Activated CD8-positive, alpha-beta memory T cell treated with anti-CD3 and anti-CD28 coated beads, Interleukin-2, amount 10 ng/mL, durations not matched to agents 7 days and 5 days (primary cell): ENCODE results near the gene URM1. TPM values are rescaled to one million over a fixed set of nuclear protein-coding genes. Genes with fewer than 3 reads are reported as not detected.

Experiments used
- ATAC-seq: fragments of 150-1000 bp; cut with Tn5 transposase; one replicate; pipeline ENCODE4 v1.10.0; 2021; ENCODE audit warnings: moderate library complexity
- CTCF ChIA-PET: fragments of 350-600 bp; sonication (Branson Sonifier 250); formaldehyde crosslinking; loops from one replicate; lab custom pipeline; 2021; ENCODE audit warnings: antibody characterized with exemption; lab: Charles Lee
- DNase-seq: peaks from one replicate; pipeline ENCODE4 v3.0.0-alpha.2; 2020
- H3K27ac Mint-ChIP-seq: one replicate; pipeline ENCODE4 v1.8.0; 2021; ENCODE audit warnings: mild to moderate bottlenecking, mixed read lengths
- H3K27me3 Mint-ChIP-seq: one replicate; pipeline ENCODE4 v1.8.0; 2021; ENCODE audit warnings: mixed read lengths
- H3K36me3 Mint-ChIP-seq: one replicate; pipeline ENCODE4 v1.8.0; 2021; ENCODE audit warnings: mild to moderate bottlenecking, mixed read lengths
- H3K4me1 Mint-ChIP-seq: one replicate; pipeline ENCODE4 v1.8.0; 2021; ENCODE audit warnings: mixed read lengths
- H3K4me3 Mint-ChIP-seq: one replicate; pipeline ENCODE4 v1.8.0; 2021; ENCODE audit warnings: mild to moderate bottlenecking, moderate library complexity, mixed read lengths
- H3K9me3 Mint-ChIP-seq: one replicate; pipeline ENCODE4 v1.8.0; 2022; ENCODE audit warnings: low read depth, mixed read lengths
- total RNA-seq, 2 experiments: library from RNA; stranded (reverse); gene quantifications; one replicate each; pipeline ENCODE4 v1.2.3, GENCODE V29; 2021

The URM1 gene
- 10 to 100 TPM; 61.4 to 81.0 TPM for total RNA-seq

GRCh38 chr9:128370752-128371629 is at the start of gene URM1:
URM1 (plus strand) TSS chr9:128371374; CDS start chr9:128371381, 7 bp downstream.
- Mint-ChIP-seq H3K27ac (peak within 1 kb of the TSS; percentile 91), H3K9me3 (no peaks in the 10 kb centered on the region), H3K36me3 (peaks cover 8% of the 10 kb centered on the region), H3K4me3 (peak within 1 kb of the TSS; percentile 95), H3K27me3 (no peaks in the 10 kb centered on the region), H3K4me1 (peaks cover 27% of the 10 kb centered on the region)
- ATAC-seq (peak; percentile 97), DNase-seq (peak; percentile 97)
- CTCF ChIA-PET: interaction anchor here (0.7 to 3.7 kb wide), 12 partner anchors 9 to 493 kb away, joined by 3 to 51 read pairs (median 4); partner anchors contain the start of genes CERCAM and SPTAN1

- CTCF ChIA-PET: interaction anchor here (0.5 to 5.3 kb wide), 5 partner anchors 16 to 187 kb away, joined by 3 to 22 read pairs (median 3); partner anchors contain the start of genes GOLGA2 and SWI5
- no peaks in the 10 kb centered on the region for H3K9me3 Mint-ChIP-seq
- ATAC-seq (peak; percentile 5), DNase-seq (no peak)
- no peaks in the 10 kb centered on the region for H3K27me3 Mint-ChIP-seq
- H3K36me3 Mint-ChIP-seq: peaks cover 8% of the 10 kb centered on the region
- peaks cover 29% of the 10 kb centered on the region for H3K4me1 Mint-ChIP-seq
- H3K27ac Mint-ChIP-seq: peak overlapping the region; percentile 94
- peak overlapping the region; percentile 92 for H3K4me3 Mint-ChIP-seq
These were observed 49.2 kb upstream of the URM1 start for GRCh38 chr9:128321879-128322403.

GRCh38 chr9:128322404-128323211 is 48.6 kb upstream of the URM1 start, which contains the start of the genes COQ4 and TRUB2:
COQ4 (plus strand) TSS chr9:128322839; CDS start chr9:128322859, 20 bp downstream.
TRUB2 (minus strand) TSS chr9:128322447; CDS start chr9:128322408, 39 bp downstream.
- ATAC-seq: peak; percentile 88
- H3K36me3 Mint-ChIP-seq: peaks cover 5% of the 10 kb centered on the region
- CTCF ChIA-PET: interaction anchor here (3.9 to 5.3 kb wide), 2 partner anchors 19 to 27 kb away, joined by 10 to 22 read pairs; no protein-coding TSS in a partner anchor

GRCh38 chr9:128323212-128323730 is 47.9 kb upstream of the URM1 start:
- Mint-ChIP-seq H3K27me3 (no peaks in the 10 kb centered on the region), H3K4me3 (peak overlapping the region; percentile 92), H3K36me3 (peaks cover 6% of the 10 kb centered on the region), H3K4me1 (peaks cover 29% of the 10 kb centered on the region), H3K27ac (peak overlapping the region; percentile 79), H3K9me3 (no peaks in the 10 kb centered on the region)
- CTCF ChIA-PET: interaction anchor here (3.9 to 5.3 kb wide), 2 partner anchors 18 to 28 kb away, joined by 10 to 22 read pairs; no protein-coding TSS in a partner anchor
- DNase-seq (no peak), ATAC-seq (peak; percentile 5)

More at GRCh38 chr9:128322404-128323211, 48.6 kb upstream of the URM1 start, which contains the start of the genes COQ4 and TRUB2:
- H3K9me3 Mint-ChIP-seq: no peaks in the 10 kb centered on the region
- H3K4me3 Mint-ChIP-seq: peak within 1 kb of the TSS; percentile 92
- peaks cover 29% of the 10 kb centered on the region for H3K4me1 Mint-ChIP-seq
- DNase-seq: peak; percentile 96
- H3K27ac Mint-ChIP-seq: peak within 1 kb of the TSS; percentile 94
- no peaks in the 10 kb centered on the region for H3K27me3 Mint-ChIP-seq

DNA sequence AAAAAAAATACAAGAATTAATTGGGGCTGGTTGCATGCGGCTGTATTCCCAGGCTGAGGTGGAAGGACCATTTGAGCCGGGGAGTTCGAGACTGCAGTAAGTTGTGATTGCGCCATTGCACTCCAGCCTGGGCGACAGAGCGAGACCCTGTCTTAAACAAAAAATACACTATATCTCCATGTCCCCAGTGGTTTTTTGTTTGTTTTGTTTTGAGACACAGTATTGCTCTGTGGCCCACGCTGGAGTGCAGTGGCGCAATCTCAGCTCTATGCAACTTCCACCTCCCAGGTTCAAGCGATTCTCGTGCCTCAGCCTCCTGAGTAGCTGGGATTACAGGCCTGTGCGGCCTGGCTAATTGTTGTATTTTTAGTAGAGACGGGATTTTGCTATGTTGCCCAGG is 47.4 kb upstream of the URM1 start:
- peaks cover 29% of the 10 kb centered on the region for H3K4me1 Mint-ChIP-seq
- DNase-seq (no peak), ATAC-seq (no peak)
- H3K27me3 Mint-ChIP-seq: no peaks in the 10 kb centered on the region
- no peaks in the 10 kb centered on the region for H3K9me3 Mint-ChIP-seq
- H3K36me3 Mint-ChIP-seq: peaks cover 6% of the 10 kb centered on the region
- CTCF ChIA-PET: interaction anchor here (3.9 to 5.3 kb wide), 2 partner anchors 18 to 28 kb away, joined by 10 to 22 read pairs; no protein-coding TSS in a partner anchor
- peak overlapping the region; percentile 92 for H3K4me3 Mint-ChIP-seq
- peak overlapping the region; percentile 79 for H3K27ac Mint-ChIP-seq

DNA sequence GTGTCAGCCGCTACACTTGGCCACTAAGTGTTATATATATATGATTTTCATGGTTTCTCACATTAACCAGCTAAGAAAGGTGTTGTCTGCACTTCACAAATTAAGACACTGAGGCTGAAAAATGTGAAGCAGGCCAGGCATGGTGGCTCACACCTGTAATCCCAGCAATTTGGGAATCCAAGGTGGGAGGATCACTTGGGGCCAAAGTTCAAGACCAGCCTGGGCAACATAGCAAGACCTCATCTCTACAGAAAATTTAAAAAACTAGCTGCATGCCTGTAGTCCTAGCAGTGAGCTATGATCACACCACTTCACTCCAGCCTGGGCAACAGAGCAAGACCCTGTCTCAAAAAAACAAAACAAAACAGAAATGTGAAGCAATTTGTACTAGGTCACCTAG is 46.8 kb upstream of the URM1 start:
- H3K36me3 Mint-ChIP-seq: peaks cover 6% of the 10 kb centered on the region
- DNase-seq (no peak), ATAC-seq (no peak)
- CTCF ChIA-PET: interaction anchor here (1.3 to 5.3 kb wide), 3 partner anchors 17 to 38 kb away, joined by 5 to 22 read pairs (median 10); no protein-coding TSS in a partner anchor
- no peaks in the 10 kb centered on the region for H3K9me3 Mint-ChIP-seq
- peak overlapping the region; percentile 52 for H3K27ac Mint-ChIP-seq
- peaks cover 29% of the 10 kb centered on the region for H3K4me1 Mint-ChIP-seq
- H3K27me3 Mint-ChIP-seq: no peaks in the 10 kb centered on the region
- H3K4me3 Mint-ChIP-seq: peak overlapping the region; percentile 38

- ATAC-seq (no peak), DNase-seq (no peak)
- peaks cover 29% of the 10 kb centered on the region for H3K4me1 Mint-ChIP-seq
- CTCF ChIA-PET: interaction anchor here (1.3 to 5.3 kb wide), 3 partner anchors 16 to 37 kb away, joined by 5 to 22 read pairs (median 10); no protein-coding TSS in a partner anchor
- no peaks in the 10 kb centered on the region for H3K9me3 Mint-ChIP-seq
- no peak overlapping the region for H3K4me3 Mint-ChIP-seq
- H3K27me3 Mint-ChIP-seq: no peaks in the 10 kb centered on the region
- H3K27ac Mint-ChIP-seq: no peak overlapping the region
- H3K36me3 Mint-ChIP-seq: peaks cover 6% of the 10 kb centered on the region
These were observed 45.5 kb upstream of the URM1 start for GRCh38 chr9:128325629-128326028.

DNA sequence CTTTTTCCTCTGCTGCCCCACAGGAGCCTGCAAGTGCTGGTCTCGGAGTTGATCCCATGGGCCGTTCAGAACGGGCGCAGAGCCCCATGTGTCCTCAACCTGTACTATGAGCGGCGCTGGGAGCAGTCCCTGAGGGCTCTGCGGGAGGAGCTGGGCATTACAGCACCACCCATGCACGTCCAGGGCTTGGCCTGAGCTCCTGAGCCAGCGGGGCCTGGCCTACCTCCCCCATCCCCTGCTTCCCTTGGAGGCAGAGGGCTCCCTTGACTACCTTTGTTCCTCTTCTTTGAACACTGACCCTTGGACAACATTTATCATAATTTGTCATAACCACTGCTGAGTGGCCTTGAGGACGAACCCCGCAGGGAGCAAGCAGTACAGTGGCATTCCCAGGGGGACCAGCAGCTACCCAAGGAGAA is 37.7 kb upstream of the URM1 start:
- Mint-ChIP-seq H3K36me3 (no peaks in the 10 kb centered on the region), H3K4me1 (no peaks in the 10 kb centered on the region), H3K4me3 (no peak overlapping the region), H3K27ac (no peak overlapping the region), H3K27me3 (no peaks in the 10 kb centered on the region), H3K9me3 (no peaks in the 10 kb centered on the region)
- ATAC-seq (no peak), DNase-seq (no peak)
- CTCF ChIA-PET: interaction anchor here (1.1 to 2.7 kb wide), 2 partner anchors 8 to 38 kb away, joined by 3 to 12 read pairs; no protein-coding TSS in a partner anchor

DNA sequence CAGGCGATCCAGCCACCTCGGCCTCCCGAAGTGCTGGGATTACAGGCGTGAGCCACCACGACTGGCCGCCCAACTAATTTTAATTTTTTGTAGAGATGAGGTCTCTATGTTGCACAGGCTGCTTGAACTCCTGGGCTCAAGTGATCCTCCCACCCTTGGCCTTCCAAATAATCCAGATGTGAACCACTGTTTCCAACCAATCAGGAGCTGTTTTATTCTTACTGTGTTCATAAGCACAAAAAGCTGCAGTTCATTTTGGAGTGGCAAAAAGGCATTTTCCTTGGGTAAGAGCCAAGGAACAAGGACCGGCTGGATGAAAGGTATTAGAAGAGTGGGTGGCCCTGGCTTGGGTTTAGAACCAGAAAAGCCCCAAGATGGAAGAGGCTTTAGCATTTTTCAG is 36.0 kb upstream of the URM1 start:
- H3K27ac Mint-ChIP-seq: no peak overlapping the region
- ATAC-seq (no peak), DNase-seq (no peak)
- no peak overlapping the region for H3K4me3 Mint-ChIP-seq
- H3K27me3 Mint-ChIP-seq: no peaks in the 10 kb centered on the region
- no peaks in the 10 kb centered on the region for H3K9me3 Mint-ChIP-seq
- CTCF ChIA-PET: interaction anchor here (1.6 kb wide), 1 partner anchor 80 kb away, joined by 4 read pairs; no protein-coding TSS in a partner anchor
- H3K36me3 Mint-ChIP-seq: no peaks in the 10 kb centered on the region
- peaks cover 4% of the 10 kb centered on the region for H3K4me1 Mint-ChIP-seq

GRCh38 chr9:128335914-128336313 is 35.3 kb upstream of the URM1 start:
- no peaks in the 10 kb centered on the region for H3K27me3 Mint-ChIP-seq
- no peak overlapping the region for H3K4me3 Mint-ChIP-seq
- no peaks in the 10 kb centered on the region for H3K36me3 Mint-ChIP-seq
- H3K9me3 Mint-ChIP-seq: no peaks in the 10 kb centered on the region
- DNase-seq (no peak), ATAC-seq (no peak)
- CTCF ChIA-PET: interaction anchor here (1.3 to 1.6 kb wide), 2 partner anchors 41 to 81 kb away, joined by 4 to 5 read pairs; no protein-coding TSS in a partner anchor
- peaks cover 4% of the 10 kb centered on the region for H3K4me1 Mint-ChIP-seq
- H3K27ac Mint-ChIP-seq: no peak overlapping the region

GRCh38 chr9:128337936-128338335 is 33.2 kb upstream of the URM1 start:
- H3K27ac Mint-ChIP-seq: no peak overlapping the region
- CTCF ChIA-PET: interaction anchor here (0.7 to 1.6 kb wide), 3 partner anchors 16 to 41 kb away, joined by 3 to 5 read pairs (median 3); no protein-coding TSS in a partner anchor
- ATAC-seq (no peak), DNase-seq (no peak)
- H3K27me3 Mint-ChIP-seq: no peaks in the 10 kb centered on the region
- no peak overlapping the region for H3K4me3 Mint-ChIP-seq
- no peaks in the 10 kb centered on the region for H3K9me3 Mint-ChIP-seq
- H3K4me1 Mint-ChIP-seq: peaks cover 9% of the 10 kb centered on the region
- no peaks in the 10 kb centered on the region for H3K36me3 Mint-ChIP-seq
